ENCODE results near the gene ZNF423.
"Not testable (repeated sequence)": the region's sequence is repeated elsewhere in the genome, so short reads cannot be mapped to it uniquely, and the experiment has no call there.

The ZNF423 gene

GRCh38 chr16:49696414-49697101 is 159.4 kb downstream of the ZNF423 start:
- no peak for DNase-seq (ENCODE audit: low read depth)

DNA sequence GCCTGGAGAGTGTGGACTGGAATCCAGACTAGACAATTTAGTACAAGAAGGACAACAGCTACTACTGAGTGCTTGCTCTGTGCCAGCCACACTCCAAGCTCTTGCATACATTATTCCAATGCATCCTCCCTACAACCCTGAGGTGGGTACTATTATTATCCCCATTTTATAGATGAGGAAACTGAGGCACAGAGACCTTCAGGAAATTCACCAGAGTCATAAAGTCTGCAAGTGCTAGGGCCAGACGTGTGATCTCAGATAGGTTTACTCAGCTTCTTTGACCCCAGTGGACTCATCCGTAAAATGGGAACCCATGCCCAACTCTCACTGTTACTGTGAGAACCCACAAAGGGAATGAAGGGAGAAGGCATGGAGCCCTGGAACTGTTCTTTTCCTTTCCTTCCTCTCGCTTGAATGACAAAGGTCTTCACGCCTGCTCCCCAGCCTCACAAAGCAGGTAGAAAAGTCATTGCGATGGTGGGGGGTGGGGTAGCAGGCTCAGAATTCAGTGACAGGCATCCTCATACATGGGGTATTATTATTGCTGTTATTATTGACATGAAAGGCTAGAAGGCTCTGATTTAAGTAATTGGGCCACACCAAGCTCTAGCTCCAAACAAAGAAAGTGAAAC is 160.0 kb downstream of the ZNF423 start:
- DNase-seq (ENCODE audit: low read depth): no peak

DNA sequence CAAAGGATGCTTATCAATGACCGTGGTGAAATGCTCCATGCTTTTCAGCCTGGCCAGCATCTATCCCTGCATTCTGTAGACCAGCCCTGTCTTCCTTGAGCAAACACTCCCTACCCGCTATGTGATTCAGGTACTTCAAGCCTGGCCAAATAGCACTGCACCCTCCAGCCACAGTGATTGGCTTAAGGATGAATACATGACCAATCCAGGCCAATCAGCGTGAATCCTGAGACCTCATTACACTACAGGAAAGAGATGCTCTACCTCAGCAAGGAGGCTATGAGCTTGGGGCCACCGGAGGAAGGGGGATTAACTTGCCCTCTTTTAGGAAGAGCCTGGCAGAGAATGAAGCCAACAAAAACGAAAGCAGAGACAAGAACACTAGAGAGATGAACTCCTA is 162.5 kb downstream of the ZNF423 start:
- DNase-seq (ENCODE audit: low read depth): no peak

DNA sequence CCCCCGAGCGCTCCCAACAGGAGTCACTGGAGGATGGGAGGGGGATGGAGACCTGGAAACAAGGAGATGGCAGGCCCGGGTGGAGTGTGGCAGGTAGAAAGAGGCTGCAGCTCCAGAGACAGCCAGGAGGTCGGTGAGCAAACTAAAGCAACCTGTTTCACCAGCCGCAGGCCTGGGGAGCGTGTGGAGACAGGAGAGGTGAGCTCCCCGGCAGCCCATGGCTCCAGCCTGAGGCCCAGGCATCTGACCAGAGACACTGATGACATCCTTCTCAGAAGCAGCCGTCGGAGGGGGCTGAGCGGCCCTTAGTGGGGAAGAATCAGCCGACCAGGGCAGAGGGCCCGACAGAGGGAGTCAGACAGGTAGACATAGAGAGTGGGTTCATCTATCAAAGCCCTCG is 165.1 kb downstream of the ZNF423 start:
- DNase-seq (ENCODE audit: low read depth): no peak

DNA sequence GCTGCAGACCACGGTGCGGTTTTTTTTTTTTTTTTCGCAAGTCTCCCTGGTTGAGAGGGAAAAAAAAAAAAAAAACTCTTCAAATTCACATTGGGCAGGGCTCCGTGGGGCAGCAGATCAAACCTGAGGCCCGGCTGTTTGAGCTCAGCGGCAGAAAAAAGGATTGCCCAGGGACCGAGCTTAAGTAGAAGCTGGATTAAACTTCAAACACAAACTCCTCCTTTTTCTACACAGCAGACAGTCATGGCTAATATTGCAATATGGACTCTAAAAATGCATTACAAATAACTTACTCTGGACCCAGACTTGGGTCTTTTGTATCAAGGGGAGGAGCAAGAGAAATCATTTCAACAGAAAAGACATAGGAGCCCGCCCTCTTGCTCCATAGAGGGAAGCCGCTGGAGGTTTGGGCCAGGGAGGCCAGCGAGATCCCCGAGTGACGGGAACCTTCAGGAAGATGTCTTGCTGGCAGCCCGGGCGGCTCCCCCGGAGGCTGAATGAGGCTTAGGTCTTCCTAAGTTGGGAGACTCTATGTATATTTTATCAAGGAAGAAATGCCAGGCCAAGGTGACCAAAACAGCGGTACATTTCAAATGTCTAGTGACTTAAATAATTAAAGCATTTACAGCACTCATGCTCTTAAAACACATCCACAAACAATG is 167.7 kb downstream of the ZNF423 start:
- DNase-seq (ENCODE audit: low read depth): no peak

DNA sequence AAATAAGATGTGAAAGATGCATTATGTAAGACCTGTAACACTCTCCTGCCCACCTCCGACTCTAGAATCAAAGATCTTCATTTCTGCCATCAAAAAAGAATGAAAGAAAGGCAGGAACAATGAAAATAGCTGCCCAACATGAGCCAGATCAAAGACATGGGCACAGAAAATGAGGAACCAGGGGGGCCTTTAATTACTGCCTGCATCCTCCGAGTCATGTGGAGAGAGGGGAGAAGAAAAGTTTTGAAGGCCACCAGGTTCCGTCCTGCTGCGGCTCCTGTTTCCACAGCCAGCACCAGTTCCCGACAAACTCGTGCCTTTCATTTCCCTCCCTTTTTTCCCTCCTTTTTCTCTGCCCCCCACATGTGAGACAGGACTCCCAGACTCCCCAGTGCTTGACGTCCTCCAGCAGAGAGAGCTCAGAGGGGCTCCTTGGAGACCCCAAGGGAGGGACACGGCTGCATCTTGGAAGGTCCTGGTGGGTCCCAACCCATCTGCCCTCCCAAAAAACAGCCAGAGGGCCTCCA is 168.4 kb downstream of the ZNF423 start:
- DNase-seq (ENCODE audit: low read depth): no peak

- no peak for DNase-seq (ENCODE audit: low read depth)
Measured at GRCh38 chr16:49684696-49685095, 171.2 kb downstream of the ZNF423 start.

GRCh38 chr16:49682577-49683165 is 173.2 kb downstream of the ZNF423 start:
- no peak for DNase-seq (ENCODE audit: low read depth)

- DNase-seq (ENCODE audit: low read depth): no peak
Measured at GRCh38 chr16:49681217-49681883, 174.6 kb downstream of the ZNF423 start.

DNA sequence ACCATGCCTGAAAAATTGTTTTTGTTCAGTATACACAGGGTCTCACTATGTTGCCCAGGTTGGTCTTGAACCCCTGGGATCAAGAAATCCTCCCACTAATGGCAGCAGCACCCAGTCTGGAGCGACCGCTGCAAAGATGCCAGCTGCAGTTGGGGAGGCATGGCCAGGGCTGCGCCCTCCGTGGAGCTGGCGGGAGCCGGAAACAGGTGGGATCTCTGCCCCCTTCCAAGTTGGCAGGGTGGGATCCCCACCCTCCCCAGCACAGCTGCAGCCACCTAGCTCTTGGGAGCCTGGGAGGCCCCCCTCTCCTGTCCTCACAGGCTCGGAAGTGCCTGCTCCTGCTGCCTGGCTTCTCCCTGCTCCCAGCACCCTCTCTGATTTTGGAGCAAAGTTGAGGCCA is 176.8 kb downstream of the ZNF423 start:
- no peak for DNase-seq (ENCODE audit: low read depth)

GRCh38 chr16:49677661-49678060 is 178.3 kb downstream of the ZNF423 start:
- not testable (repeated sequence) for DNase-seq (ENCODE audit: low read depth)

DNA sequence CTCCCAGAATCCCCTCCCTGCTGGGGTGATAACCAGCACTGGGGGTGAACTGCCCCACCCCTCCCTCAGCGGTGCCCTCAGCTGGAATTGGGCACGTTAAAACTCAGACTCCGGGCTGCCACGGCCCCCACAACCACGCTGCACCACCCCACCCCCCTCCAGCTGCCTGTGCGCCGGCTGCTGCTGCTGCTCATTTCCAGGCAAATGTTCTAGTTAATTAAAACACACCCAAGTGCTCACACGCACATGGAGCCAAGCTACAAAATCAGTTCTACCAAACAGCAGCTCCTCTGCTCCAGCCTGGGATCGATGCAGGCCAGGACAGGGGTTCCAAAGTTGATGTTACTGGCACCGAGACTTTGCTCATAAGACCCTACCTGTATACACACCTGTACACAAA is 180.5 kb downstream of the ZNF423 start:
- no peak for DNase-seq (ENCODE audit: low read depth)

- DNase-seq (ENCODE audit: low read depth): no peak
Measured at GRCh38 chr16:49674990-49675389, 180.9 kb downstream of the ZNF423 start.

GRCh38 chr16:49674351-49674851 is 181.5 kb downstream of the ZNF423 start:
- no peak for DNase-seq (ENCODE audit: low read depth)

DNA sequence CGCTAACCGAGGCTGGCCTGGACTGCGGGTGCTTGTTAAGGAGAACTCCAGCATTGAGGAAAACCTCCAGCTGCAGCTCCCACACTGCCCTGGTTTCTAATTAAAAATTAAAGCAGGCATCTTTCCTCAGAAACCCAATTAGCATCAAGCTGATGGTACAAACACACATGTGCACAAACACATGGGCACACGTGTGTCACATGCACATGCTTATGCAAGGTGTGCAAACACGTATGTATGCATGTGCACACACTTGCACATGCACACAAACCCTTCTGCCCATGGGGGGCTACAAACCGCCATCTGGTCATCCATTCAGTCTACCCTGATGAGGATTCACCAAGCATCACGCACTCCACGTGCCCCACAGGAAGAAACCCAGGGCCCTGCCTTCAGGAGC is 182.5 kb downstream of the ZNF423 start:
- no peak for DNase-seq (ENCODE audit: low read depth)

DNA sequence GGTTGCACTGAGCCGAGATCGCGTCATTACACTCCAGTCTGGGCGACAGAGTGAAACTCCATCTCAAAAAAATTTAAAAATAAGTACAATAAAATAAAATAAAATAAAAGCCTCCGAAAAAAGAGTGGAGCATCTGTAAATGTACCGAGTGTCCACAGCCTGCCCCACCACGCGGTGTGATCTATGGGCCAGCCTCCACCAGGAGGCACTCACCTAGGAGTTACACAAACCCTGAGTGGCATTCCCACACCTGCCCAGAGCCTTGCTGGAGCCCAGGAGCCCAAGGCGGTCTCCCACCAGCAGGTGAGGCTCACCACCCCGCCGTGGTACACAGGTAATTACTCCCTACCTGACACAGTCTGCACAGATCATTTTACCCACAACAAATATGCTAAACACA is 183.2 kb downstream of the ZNF423 start:
- DNase-seq (ENCODE audit: low read depth): no peak

DNA sequence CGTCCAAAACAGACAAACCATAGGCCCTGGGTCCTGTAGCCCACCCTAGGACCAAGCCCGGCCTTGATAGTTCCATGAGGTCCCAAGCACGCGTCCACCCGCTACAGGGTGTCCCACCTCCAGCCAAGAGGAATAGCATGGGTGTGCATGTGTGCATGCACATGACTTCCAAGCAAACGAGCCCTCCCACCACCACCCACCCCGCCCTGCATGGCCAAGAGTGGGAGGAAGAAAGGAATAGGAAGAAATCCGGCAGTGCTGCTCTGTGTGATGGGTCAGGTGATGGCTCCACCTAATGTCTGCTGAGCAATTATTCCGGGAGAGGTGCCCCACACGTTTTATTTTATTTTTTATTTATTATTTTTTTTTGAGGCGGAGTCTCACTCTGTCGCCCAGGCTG is 184.6 kb downstream of the ZNF423 start:
- no peak for DNase-seq (ENCODE audit: low read depth)

DNA sequence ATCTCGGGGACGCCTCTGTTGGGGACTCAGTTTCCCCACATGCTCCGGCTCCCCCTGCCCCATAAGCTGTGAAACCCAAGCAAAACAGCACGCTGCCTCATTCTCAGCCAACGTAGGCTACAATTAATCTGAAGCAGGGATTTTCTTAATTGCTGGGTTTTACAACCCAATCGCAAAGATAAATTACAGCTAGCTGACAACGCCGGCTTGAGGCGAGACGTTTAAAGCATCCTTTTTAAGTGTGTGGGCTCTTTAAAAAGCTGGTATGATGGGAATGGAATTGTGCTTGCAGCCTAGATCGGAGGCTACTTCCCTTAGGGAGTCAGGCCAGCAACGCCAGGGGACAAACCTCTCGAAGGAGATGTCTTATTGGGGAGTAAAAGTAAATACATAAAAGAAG is 185.3 kb downstream of the ZNF423 start:
- DNase-seq (ENCODE audit: low read depth): no peak

- no peak for DNase-seq (ENCODE audit: low read depth)
Measured at GRCh38 chr16:49665482-49666230, 190.3 kb downstream of the ZNF423 start.

DNA sequence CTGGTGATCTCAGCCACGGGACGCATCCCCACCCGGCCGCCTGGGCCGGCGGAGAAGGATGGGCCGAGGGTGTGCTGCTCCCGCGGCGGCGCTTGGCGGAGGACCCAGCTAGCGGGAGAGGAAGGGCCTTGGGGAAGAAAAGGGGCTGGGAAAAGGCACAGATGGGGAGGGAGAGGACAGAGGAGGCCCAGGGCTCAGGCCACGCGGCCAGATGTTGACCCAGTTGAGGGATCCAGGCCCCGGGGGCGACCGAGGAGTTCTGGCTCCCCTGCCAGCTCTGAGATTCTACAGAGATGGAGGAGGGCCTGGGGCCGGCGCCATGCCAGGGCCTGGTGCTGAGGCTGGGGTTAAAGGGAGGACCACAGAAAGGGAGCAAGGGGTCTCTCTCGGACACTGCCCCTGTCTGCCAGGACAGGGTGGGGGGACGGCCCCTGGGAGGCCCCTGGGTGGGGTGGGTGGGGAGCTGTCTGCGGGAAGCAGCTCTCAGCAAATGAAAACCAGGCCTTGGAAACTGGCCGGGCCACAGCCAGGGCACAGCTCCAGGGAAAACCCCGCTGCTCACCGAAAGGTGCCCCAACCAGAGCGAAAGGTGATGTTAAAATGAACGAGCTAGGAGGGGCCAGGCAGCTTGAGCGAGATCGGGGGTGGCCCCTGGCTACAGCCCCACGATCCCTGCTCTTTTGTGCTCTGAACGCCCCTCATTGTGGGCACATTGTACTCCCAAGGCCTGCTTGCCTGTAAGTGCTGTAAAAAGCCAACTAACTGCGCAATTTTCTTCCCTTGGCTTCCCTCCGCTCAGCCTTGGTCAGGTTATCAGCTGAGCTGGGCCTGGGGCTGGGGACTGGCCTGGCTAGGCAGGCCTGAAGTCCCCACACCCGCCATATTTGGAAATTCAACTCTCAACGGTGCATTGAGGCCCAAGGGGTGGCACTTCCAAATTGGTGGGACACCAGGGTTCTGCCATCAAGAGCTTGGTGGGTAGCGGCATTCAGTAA is 191.4 kb downstream of the ZNF423 start:
- DNase-seq (ENCODE audit: low read depth): no peak

Data from stimulated activated CD8-positive, alpha-beta memory T cell treated with anti-CD3 and anti-CD28 coated beads, Interleukin-12 subunit alpha, Interleukin-12 subunit beta, amount 100 ng/mL, for 1 hour (primary cell).